GM12892 (cell line): ENCODE results near the gene DENND5B.
"Not testable (repeated sequence)": the region's sequence is repeated elsewhere in the genome, so short reads cannot be mapped to it uniquely, and the experiment has no call there.

Experiments
- POLR2A ChIP-seq: IDR thresholded peaks from 2 replicates; pipeline ENCODE4 v1.6.1; 2011; ENCODE audit warnings: low read depth, low read length, control low read depth
- POLR2AphosphoS5 ChIP-seq: IDR thresholded peaks from 2 replicates; pipeline ENCODE4 v1.6.1; 2011; ENCODE audit warnings: low read depth, low read length, control low read depth

GRCh38 chr12:31475610-31476009 is 115.3 kb downstream of the DENND5B start:
- TF ChIP-seq POLR2AphosphoS5, POLR2A: not testable (repeated sequence)
